Activated T-cell treated with anti-CD3 and anti-CD28 coated beads, Interleukin-2, amount 50 U/mL, for 24 hours (primary cell): ENCODE measurements around the gene SDHA.
"Not testable (repeated sequence)": the region's sequence is repeated elsewhere in the genome, so short reads cannot be mapped to it uniquely, and the experiment has no call there.

Experiments used
- DNase-seq: peaks from one replicate; pipeline ENCODE4 v3.0.0-alpha.2; 2020
- H3K27ac Mint-ChIP-seq: 2 replicates; pipeline ENCODE4 v1.8.0; 2020; ENCODE audit warnings: mild to moderate bottlenecking, mixed read lengths
- H3K27me3 Mint-ChIP-seq: 2 replicates; pipeline ENCODE4 v1.8.0; 2020; ENCODE audit warnings: mixed read lengths
- H3K36me3 Mint-ChIP-seq: 2 replicates; pipeline ENCODE4 v1.8.0; 2020; ENCODE audit warnings: low read depth, mixed read lengths
- H3K4me1 Mint-ChIP-seq: 2 replicates; pipeline ENCODE4 v1.8.0; 2020; ENCODE audit warnings: low read depth, mixed read lengths
- H3K4me3 Mint-ChIP-seq: 2 replicates; pipeline ENCODE4 v1.8.0; 2020; ENCODE audit warnings: mild to moderate bottlenecking, moderate library complexity, mixed read lengths
- H3K9me3 Mint-ChIP-seq: 2 replicates; pipeline ENCODE4 v1.8.0; 2020; ENCODE audit warnings: mixed read lengths

The SDHA gene

DNA sequence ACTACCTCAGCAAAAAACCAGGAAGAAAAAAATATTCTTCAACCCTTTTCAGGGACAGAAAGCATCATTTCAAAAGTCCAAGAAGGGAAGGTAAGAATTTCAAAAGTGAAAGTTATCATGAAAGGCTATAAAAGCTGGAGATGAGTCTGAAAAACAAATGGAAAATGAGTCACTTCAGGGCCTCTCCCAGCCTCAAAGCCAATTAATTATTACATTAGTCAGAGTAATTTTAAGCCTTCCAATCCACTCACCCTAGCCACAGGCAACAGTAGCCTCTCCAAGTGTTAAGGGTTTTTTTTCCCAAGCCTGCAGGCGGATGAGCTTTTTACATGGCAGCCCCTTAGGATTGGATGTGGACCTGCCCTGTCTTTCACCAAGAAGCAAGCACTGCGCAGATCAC is 2.9 kb upstream of the SDHA start:
- peaks cover 47% of the 10 kb centered on the region for H3K36me3 Mint-ChIP-seq
- H3K4me3 Mint-ChIP-seq, result peak overlapping the region; percentile 64
- not testable (repeated sequence) for H3K27me3 Mint-ChIP-seq, DNase-seq, H3K9me3 Mint-ChIP-seq
- H3K27ac Mint-ChIP-seq, result peak overlapping the region; percentile 96
- peaks cover 37% of the 10 kb centered on the region for H3K4me1 Mint-ChIP-seq

GRCh38 chr5:216076-216475 is 2.0 kb upstream of the SDHA start:
- not testable (repeated sequence) for H3K9me3 Mint-ChIP-seq

DNA sequence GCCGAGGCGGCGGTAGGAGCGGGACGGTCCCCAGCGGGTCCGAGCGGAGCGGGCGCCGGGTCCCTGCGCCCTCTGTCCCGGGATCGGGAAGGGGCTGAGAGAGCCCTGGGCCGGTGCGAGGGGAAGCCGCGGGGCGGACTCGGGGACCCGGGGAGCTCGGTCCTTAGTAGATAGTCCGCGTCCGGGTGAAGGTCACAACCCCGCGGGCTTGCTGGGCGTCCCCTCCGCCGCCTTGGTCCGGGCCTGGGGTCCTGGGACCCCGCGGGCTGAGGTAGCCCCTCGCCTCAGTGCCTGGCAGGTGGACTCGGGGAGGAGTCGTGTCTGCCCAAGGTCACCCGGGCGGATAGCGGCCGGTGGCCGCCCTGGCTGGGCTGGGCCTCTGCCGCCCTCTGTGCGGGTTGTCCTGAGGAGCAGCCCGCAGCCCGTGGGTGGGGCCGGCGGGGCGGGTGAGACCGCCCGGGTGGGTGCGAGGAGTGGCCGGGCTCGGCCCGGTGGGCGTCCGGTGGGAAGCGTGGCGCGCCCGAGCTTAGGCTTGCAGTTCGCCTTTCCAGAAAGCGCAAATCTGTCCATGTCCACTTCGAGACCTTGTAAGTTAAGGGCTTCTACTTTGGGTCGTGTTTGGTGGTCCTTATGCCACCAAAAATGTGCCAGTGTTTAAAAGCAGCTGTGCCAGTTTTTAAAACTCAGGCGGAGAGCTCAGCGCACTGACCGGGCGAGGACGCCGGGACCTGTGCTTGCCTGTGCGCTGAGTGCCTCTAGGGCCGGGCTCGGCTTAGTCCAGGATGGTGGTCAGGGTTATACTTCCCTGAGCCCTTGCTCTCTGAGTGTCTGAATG is 554 bp downstream of the SDHA start:
- peak overlapping the region; percentile 94 for H3K27ac Mint-ChIP-seq
- DNase-seq, result no peak
- H3K4me3 Mint-ChIP-seq, result peak overlapping the region; percentile 90
- no peaks in the 10 kb centered on the region for H3K27me3 Mint-ChIP-seq
- H3K36me3 Mint-ChIP-seq, result peaks cover 62% of the 10 kb centered on the region
- no peaks in the 10 kb centered on the region for H3K9me3 Mint-ChIP-seq
- H3K4me1 Mint-ChIP-seq, result peaks cover 61% of the 10 kb centered on the region

More at GRCh38 chr5:216076-216475, 2.0 kb upstream of the SDHA start:
- H3K36me3 Mint-ChIP-seq, result peaks cover 49% of the 10 kb centered on the region
- DNase-seq, H3K27me3 Mint-ChIP-seq: not testable (repeated sequence)
- peak overlapping the region; percentile 96 for H3K27ac Mint-ChIP-seq
- H3K4me3 Mint-ChIP-seq, result peak overlapping the region; percentile 64
- H3K4me1 Mint-ChIP-seq, result peaks cover 40% of the 10 kb centered on the region

DNA sequence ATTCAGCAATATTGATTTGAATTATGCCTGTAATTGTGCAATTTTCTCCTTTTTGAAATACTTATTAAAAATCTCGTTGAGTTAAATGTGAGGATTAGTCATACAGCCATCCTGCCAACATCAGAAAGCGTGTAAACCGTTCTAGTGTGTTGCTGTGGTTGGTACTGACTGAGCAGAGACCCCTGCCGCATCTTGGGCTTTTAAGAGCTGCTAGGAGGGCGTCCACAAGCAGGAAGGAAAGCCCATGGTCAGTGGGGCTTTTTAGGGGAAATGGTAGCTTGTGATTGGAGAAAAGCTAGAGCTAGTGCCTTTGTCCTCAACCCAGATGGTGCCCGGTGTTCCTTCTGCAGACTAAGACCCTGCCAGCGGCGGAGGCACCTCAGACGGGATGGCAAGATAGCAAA is 1.3 kb downstream of the SDHA start:
- Mint-ChIP-seq H3K9me3 (no peaks in the 10 kb centered on the region), H3K27ac (peak overlapping the region; percentile 94), H3K4me1 (peaks cover 58% of the 10 kb centered on the region), H3K36me3 (peaks cover 62% of the 10 kb centered on the region), H3K27me3 (no peaks in the 10 kb centered on the region), H3K4me3 (peak overlapping the region; percentile 90)
- DNase-seq, result peak; percentile 57

GRCh38 chr5:219991-220390 is 1.9 kb downstream of the SDHA start:
- H3K4me1 Mint-ChIP-seq, result peaks cover 53% of the 10 kb centered on the region
- H3K4me3 Mint-ChIP-seq, result peak overlapping the region; percentile 90

DNA sequence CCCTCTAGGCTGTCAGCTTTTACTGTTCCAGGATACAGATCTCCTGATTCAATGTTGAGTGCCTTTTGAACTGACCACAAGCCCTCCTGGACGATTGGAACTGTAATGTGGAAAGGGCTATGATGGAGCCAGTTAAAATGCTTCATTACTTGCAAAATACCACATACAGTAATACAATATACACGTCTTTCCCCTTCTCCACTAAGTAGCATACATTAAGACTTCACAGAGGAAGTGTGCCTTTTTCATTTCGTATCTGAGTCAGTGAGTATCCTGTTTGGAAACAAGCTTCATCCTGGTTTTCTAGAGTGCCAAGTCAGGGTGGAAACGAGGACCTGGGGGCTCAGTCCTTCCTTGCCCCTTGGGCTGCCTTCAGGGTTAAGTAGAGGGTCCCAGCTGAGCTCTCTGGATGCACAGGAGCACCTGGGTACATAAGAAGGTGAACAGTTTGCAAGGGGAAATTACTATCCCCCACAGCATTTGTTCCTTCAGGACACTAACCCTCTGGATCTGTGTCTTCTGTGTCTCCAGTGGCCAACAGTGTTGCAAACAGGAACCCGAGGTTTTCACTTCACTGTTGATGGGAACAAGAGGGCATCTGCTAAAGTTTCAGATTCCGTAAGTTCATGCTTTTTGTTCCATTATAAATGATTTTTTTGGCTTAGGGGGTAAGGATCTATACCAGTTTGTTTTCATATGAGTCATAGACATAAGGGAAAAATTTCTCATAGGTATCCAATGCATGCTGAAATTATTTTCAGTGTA is 5.0 kb downstream of the SDHA start:
- peaks cover 78% of the 10 kb centered on the region for H3K36me3 Mint-ChIP-seq
- peaks cover 38% of the 10 kb centered on the region for H3K4me1 Mint-ChIP-seq

More at GRCh38 chr5:219991-220390, 1.9 kb downstream of the SDHA start:
- H3K27ac Mint-ChIP-seq, result peak overlapping the region; percentile 94
- no peaks in the 10 kb centered on the region for H3K27me3 Mint-ChIP-seq
- H3K36me3 Mint-ChIP-seq, result peaks cover 63% of the 10 kb centered on the region
- no peak for DNase-seq
- no peaks in the 10 kb centered on the region for H3K9me3 Mint-ChIP-seq

GRCh38 chr5:223791-224190 is 5.7 kb downstream of the SDHA start:
- H3K4me1 Mint-ChIP-seq, result peaks cover 38% of the 10 kb centered on the region
- H3K27ac Mint-ChIP-seq, result peak overlapping the region; percentile 40
- no peak for DNase-seq
- peaks cover 83% of the 10 kb centered on the region for H3K36me3 Mint-ChIP-seq
- no peak overlapping the region for H3K4me3 Mint-ChIP-seq
- H3K27me3 Mint-ChIP-seq, result no peaks in the 10 kb centered on the region
- H3K9me3 Mint-ChIP-seq, result no peaks in the 10 kb centered on the region

More for the DNA sequence above, 5.0 kb downstream of the SDHA start:
- not testable (repeated sequence) for H3K9me3 Mint-ChIP-seq, H3K4me3 Mint-ChIP-seq, DNase-seq, H3K27me3 Mint-ChIP-seq
- H3K27ac Mint-ChIP-seq, result peak overlapping the region; percentile 63

- DNase-seq, result no peak
- no peaks in the 10 kb centered on the region for H3K27me3 Mint-ChIP-seq
- H3K4me3 Mint-ChIP-seq, result no peak overlapping the region
- peak overlapping the region; percentile 40 for H3K27ac Mint-ChIP-seq
- peaks cover 81% of the 10 kb centered on the region for H3K36me3 Mint-ChIP-seq
- H3K9me3 Mint-ChIP-seq, result no peaks in the 10 kb centered on the region
- H3K4me1 Mint-ChIP-seq, result peaks cover 35% of the 10 kb centered on the region
Measured at GRCh38 chr5:225334-225733, 7.2 kb downstream of the SDHA start.

DNA sequence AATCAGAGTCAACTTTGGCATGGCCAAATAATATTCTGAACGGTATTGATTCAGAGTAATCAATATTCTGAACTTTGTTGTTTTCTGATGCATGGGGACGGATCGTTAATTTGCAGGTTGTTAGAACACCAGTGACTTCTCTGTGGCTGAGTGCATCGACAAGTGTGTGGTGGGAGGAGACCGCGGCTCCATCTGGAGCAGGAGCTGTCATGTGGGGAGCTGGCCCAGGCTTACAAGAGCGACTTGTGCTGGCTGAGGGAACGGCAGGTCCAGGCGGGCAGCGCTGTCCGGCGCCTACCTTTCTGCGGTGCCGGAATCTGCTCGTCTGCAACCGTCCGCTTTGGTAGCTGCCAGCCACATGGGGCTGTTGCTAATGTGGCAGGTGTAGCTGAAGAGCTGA is 9.3 kb downstream of the SDHA start:
- H3K36me3 Mint-ChIP-seq, result peaks cover 89% of the 10 kb centered on the region
- not testable (repeated sequence) for H3K27me3 Mint-ChIP-seq, DNase-seq, H3K27ac Mint-ChIP-seq, H3K4me3 Mint-ChIP-seq, H3K9me3 Mint-ChIP-seq
- peaks cover 21% of the 10 kb centered on the region for H3K4me1 Mint-ChIP-seq

DNA sequence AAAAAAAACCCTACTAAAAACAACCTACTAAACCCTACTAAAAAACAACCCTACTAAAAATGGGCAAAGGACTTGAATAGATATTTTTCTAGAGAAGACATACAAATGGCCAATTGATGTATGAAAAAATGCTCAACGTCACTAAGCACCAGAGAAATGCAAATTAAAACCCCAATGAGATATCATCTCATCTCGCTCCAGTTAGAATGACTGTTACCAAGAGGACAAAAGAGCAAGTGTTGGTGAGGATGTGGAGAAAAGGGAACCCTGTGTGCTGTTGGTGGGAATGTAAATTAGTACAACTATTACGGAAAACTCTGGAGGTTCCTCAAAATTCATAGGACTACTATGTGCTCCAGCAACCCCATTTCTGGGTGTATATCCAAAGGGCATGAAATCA is 10.8 kb downstream of the SDHA start:
- peaks cover 92% of the 10 kb centered on the region for H3K36me3 Mint-ChIP-seq
- no peaks in the 10 kb centered on the region for H3K9me3 Mint-ChIP-seq
- peak overlapping the region; percentile 35 for H3K27ac Mint-ChIP-seq
- H3K4me1 Mint-ChIP-seq, result peaks cover 8% of the 10 kb centered on the region
- no peak for DNase-seq
- no peak overlapping the region for H3K4me3 Mint-ChIP-seq
- H3K27me3 Mint-ChIP-seq, result no peaks in the 10 kb centered on the region

- H3K27ac Mint-ChIP-seq, result peak overlapping the region; percentile 26
- H3K9me3 Mint-ChIP-seq, result no peaks in the 10 kb centered on the region
- no peak overlapping the region for H3K4me3 Mint-ChIP-seq
- H3K4me1 Mint-ChIP-seq, result peaks cover 5% of the 10 kb centered on the region
- DNase-seq, result no peak
- peaks cover 90% of the 10 kb centered on the region for H3K36me3 Mint-ChIP-seq
- H3K27me3 Mint-ChIP-seq, result no peaks in the 10 kb centered on the region
Measured at GRCh38 chr5:230711-231110, 12.6 kb downstream of the SDHA start.

DNA sequence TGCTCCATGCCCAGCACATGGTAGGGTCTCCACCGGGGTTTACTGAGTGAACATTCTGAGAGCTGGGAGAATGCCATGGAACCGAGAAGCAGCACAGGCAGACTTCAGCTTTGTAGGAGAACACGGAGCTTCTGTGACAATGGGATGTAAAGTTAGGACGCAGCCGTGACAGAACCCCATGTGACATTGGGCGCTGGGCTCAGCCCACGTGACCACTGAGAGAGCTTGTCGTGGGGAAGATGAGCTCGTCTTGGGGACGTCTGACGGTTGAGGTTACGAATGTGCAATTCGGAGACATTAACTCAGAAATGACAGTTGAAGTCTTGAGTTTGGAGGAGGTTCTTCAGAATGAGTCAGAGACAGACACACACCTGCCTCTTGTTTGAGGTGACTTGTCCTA is 13.5 kb downstream of the SDHA start:
- no peak for DNase-seq
- Mint-ChIP-seq H3K27me3 (no peaks in the 10 kb centered on the region), H3K9me3 (no peaks in the 10 kb centered on the region), H3K4me1 (peaks cover 5% of the 10 kb centered on the region), H3K36me3 (peaks cover 90% of the 10 kb centered on the region), H3K27ac (peak overlapping the region; percentile 74), H3K4me3 (no peak overlapping the region)

DNA sequence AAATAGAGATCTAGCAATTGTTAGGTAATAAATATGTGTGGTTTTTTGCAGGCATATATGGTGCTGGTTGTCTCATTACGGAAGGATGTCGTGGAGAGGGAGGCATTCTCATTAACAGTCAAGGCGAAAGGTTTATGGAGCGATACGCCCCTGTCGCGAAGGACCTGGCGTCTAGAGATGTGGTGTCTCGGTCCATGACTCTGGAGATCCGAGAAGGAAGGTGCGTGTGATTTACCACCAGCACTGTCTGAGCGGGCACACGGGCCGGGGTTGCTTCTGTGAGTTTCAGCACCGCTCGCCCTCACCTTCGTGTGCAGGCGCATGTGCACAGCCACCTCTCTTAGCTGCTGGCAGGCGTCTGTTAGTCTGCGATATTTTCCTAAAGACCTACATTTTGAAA is 15.3 kb downstream of the SDHA start:
- not testable (repeated sequence) for DNase-seq, H3K27ac Mint-ChIP-seq, H3K9me3 Mint-ChIP-seq, H3K27me3 Mint-ChIP-seq, H3K4me1 Mint-ChIP-seq, H3K4me3 Mint-ChIP-seq
- H3K36me3 Mint-ChIP-seq, result peaks cover 77% of the 10 kb centered on the region

DNA sequence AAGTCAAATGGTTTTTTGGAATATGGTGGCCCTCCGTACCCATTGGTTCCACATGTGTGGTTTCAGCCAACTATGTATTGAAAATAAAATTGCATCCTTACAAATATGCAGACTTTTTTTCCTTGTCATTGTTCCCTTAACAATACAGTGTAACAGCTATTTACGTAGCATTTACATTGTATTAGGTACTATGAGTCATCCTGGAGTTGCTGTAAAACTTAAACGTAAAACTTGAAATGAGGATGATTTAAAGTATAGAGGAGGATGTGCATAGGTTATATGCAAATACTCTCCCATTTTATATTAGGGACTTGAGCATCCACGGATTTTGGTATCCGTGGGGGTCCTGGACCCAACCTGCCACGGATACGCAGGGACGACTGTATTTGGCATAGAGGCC is 16.3 kb downstream of the SDHA start:
- no peaks in the 10 kb centered on the region for H3K27me3 Mint-ChIP-seq
- H3K4me3 Mint-ChIP-seq, result no peak overlapping the region
- no peak for DNase-seq
- no peak overlapping the region for H3K27ac Mint-ChIP-seq
- H3K9me3 Mint-ChIP-seq, result no peaks in the 10 kb centered on the region
- H3K36me3 Mint-ChIP-seq, result peaks cover 76% of the 10 kb centered on the region
- H3K4me1 Mint-ChIP-seq, result peaks cover 5% of the 10 kb centered on the region

DNA sequence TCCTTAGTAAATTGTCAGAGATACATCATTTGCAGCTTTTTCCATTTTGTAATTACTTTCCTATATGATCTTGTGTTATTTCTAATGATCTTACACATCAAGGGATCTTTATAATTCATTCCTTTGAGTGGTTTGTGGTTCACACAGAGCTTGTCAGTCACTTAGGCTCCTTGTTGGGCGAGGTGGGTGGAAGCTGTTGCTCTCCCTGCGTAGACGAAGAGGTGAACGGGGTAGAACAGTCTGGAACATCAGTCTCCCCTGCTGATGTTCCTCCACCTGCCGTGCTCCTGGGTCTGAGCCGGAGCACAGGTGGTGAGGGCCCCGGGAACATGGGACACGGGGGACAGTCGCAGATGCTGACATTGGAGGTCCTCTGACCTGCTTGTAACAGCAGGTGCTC is 17.4 kb downstream of the SDHA start:
- H3K4me3 Mint-ChIP-seq, H3K9me3 Mint-ChIP-seq, H3K27me3 Mint-ChIP-seq, DNase-seq, H3K4me1 Mint-ChIP-seq: not testable (repeated sequence)
- H3K27ac Mint-ChIP-seq, result peak overlapping the region; percentile 4
- peaks cover 79% of the 10 kb centered on the region for H3K36me3 Mint-ChIP-seq
